Measurements from ENCODE around the gene SYT5.

DNA sequence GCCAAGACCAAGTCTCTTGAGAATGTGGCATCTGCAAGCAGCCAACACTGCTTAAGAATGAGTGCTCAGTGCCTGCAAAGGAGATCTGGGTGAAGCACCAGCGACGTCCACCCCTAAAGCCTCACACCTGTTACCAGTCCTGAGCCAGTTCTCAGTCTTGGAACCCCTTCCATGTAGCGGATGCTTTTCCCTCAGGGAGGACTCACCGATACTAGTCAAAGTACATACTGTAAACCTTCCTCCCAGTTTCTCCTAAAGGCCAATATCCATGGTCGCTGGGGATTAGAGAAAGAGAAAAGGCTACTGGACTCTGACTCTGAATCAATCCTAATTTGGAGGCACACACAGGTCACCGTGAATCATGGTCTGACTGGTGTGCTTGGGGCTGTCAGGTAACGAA, 33.5 kb upstream of the SYT5 start:
- TF ChIP-seq EZH2 (IDR thresholded peaks at IDR 0.05; ENCODE audit: low read length, missing control alignments): no peak
- TF ChIP-seq, protein P1, sequence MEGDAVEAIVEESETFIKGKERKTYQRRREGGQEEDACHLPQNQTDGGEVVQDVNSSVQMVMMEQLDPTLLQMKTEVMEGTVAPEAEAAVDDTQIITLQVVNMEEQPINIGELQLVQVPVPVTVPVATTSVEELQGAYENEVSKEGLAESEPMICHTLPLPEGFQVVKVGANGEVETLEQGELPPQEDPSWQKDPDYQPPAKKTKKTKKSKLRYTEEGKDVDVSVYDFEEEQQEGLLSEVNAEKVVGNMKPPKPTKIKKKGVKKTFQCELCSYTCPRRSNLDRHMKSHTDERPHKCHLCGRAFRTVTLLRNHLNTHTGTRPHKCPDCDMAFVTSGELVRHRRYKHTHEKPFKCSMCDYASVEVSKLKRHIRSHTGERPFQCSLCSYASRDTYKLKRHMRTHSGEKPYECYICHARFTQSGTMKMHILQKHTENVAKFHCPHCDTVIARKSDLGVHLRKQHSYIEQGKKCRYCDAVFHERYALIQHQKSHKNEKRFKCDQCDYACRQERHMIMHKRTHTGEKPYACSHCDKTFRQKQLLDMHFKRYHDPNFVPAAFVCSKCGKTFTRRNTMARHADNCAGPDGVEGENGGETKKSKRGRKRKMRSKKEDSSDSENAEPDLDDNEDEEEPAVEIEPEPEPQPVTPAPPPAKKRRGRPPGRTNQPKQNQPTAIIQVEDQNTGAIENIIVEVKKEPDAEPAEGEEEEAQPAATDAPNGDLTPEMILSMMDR (conservative IDR thresholded peaks at IDR 0.05 in 1 of 2, IDR thresholded peaks at IDR 0.05 in 1 of 2; ENCODE audit: low read depth in 1 of 2, low read length in 2 of 2): no peak
